ENCODE measurements around the gene UBE2M. TPM values are rescaled to one million over a fixed set of nuclear protein-coding genes. Genes with fewer than 3 reads are reported as not detected.

UBE2M gene
- total RNA-seq, 4 donors from 2014 or later, result 18.4 to 38.2 (median 29.4) TPM

- H3K4me3 ChIP-seq, result peak overlapping the region; percentile 64 to 88 (median 64)
- H3K4me1 ChIP-seq, result peaks cover 3 to 44% (median 20%) of the 10 kb centered on the region in 4 donors
- no peaks in the 10 kb centered on the region for H3K27me3 ChIP-seq
- no peak for TF ChIP-seq POLR2A (IDR thresholded peaks at IDR 0.05)
- TF ChIP-seq EP300 (IDR thresholded peaks at IDR 0.05), result no peak
- TF ChIP-seq CTCF (IDR thresholded peaks at IDR 0.05), result no peak
- peaks cover 0 to 26% (median 12%) of the 10 kb centered on the region in 3 donors for H3K36me3 ChIP-seq
- 6 to 14% methylated on average over 6 to 7 of the region's 7 CpGs for WGBS, 2 donors
- no peak for DNase-seq (ENCODE audit: low spot score in 2 of 2)
- H3K9me3 ChIP-seq, result no peaks in the 10 kb centered on the region
- H3K27ac ChIP-seq, result peak overlapping the region; percentile 85 to 98 (median 94)
Observed at GRCh38 chr19:58520257-58520599, 38.2 kb downstream of the UBE2M start.

GRCh38 chr19:58519355-58520256, 38.8 kb downstream of the UBE2M start, which contains the start of gene ZBTB45:
Gene ZBTB45, minus strand, starts transcription at chr19:58519810. Its CDS starts 2,137 bp downstream, at chr19:58517673.
- Histone ChIP-seq H3K9me3 (no peaks in the 10 kb centered on the region), H3K27me3 (no peaks in the 10 kb centered on the region), H3K4me1 (peaks cover 3 to 50% (median 20%) of the 10 kb centered on the region in 4 donors), H3K4me3 (peak within 1 kb of the TSS; percentile 64 to 88 (median 64)), H3K27ac (peak within 1 kb of the TSS; percentile 85 to 98 (median 94)), H3K36me3 (peaks cover 0 to 27% (median 12%) of the 10 kb centered on the region in 3 donors)
- 0% methylated on average over 59 to 62 of the region's 87 CpGs for WGBS, 2 donors
- peak; percentile 84 to 86 for DNase-seq (ENCODE audit: low spot score in 2 of 2)
- TF ChIP-seq POLR2A (IDR thresholded peaks at IDR 0.05) (peak; percentile 60 to 70), EP300 (IDR thresholded peaks at IDR 0.05) (peak; percentile 90 to 96), CTCF (IDR thresholded peaks at IDR 0.05) (peak; percentile 68 to 97 (median 81))

DNA sequence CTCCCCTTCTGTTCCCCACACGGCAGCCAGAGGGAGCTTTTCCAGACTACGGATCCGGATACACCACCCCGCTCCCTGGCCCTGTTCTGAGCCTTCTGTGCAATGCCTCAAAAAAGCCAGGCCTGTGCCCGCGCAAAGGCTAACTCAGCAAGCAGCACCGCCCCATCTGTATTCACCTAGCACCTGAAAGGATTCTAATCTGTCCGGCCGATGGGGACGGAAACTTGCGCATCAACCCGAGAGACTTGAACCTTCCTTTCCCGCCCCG, 39.4 kb downstream of the UBE2M start:
- peak; percentile 39 to 54 for DNase-seq (ENCODE audit: low spot score in 2 of 2)
- H3K27ac ChIP-seq, result peak overlapping the region; percentile 85 to 98 (median 94)
- WGBS, 2 donors, result 0 to 1% methylated on average over 14 of the region's 14 CpGs
- TF ChIP-seq CTCF (IDR thresholded peaks at IDR 0.05), result peak in 1 of 5 experiments; percentile 42
- no peak for TF ChIP-seq POLR2A (IDR thresholded peaks at IDR 0.05)
- no peak for TF ChIP-seq EP300 (IDR thresholded peaks at IDR 0.05)
- H3K4me1 ChIP-seq, result peaks cover 3 to 56% (median 20%) of the 10 kb centered on the region in 4 donors
- H3K4me3 ChIP-seq, result peak overlapping the region; percentile 64 to 88 (median 64)
- no peaks in the 10 kb centered on the region for H3K27me3 ChIP-seq
- H3K36me3 ChIP-seq, result peaks cover 0 to 27% (median 12%) of the 10 kb centered on the region in 3 donors
- H3K9me3 ChIP-seq, result no peaks in the 10 kb centered on the region

- DNase-seq (ENCODE audit: low spot score in 2 of 2), result no peak
- Histone ChIP-seq H3K27me3 (no peaks in the 10 kb centered on the region), H3K36me3 (peaks cover 0 to 33% (median 12%) of the 10 kb centered on the region in 3 donors), H3K4me3 (peak overlapping the region; percentile 64 to 88 (median 64)), H3K27ac (peak overlapping the region; percentile 85 to 98 (median 94)), H3K9me3 (no peaks in the 10 kb centered on the region), H3K4me1 (peaks cover 3 to 62% (median 22%) of the 10 kb centered on the region in 4 donors)
- 8 to 9% methylated on average over 20 to 22 of the region's 22 CpGs for WGBS, 2 donors
- no peak for TF ChIP-seq EP300 (IDR thresholded peaks at IDR 0.05)
- TF ChIP-seq POLR2A (IDR thresholded peaks at IDR 0.05), result no peak
- TF ChIP-seq CTCF (IDR thresholded peaks at IDR 0.05), result peak in 3 of 5 experiments; percentile 11 to 50 (median 33)
Observed at GRCh38 chr19:58518256-58519086, 39.9 kb downstream of the UBE2M start.
